ENCODE data around the gene PDE7B. TPM values are rescaled to one million over a fixed set of nuclear protein-coding genes. Genes with fewer than 3 reads are reported as not detected.
A peak's percentile ranks its signal among the peaks of the same experiment; 100 is the strongest.

The PDE7B gene
- total RNA-seq, 4 donors from 2014 or later = 3.4 to 15.4 (median 9.3) TPM

DNA sequence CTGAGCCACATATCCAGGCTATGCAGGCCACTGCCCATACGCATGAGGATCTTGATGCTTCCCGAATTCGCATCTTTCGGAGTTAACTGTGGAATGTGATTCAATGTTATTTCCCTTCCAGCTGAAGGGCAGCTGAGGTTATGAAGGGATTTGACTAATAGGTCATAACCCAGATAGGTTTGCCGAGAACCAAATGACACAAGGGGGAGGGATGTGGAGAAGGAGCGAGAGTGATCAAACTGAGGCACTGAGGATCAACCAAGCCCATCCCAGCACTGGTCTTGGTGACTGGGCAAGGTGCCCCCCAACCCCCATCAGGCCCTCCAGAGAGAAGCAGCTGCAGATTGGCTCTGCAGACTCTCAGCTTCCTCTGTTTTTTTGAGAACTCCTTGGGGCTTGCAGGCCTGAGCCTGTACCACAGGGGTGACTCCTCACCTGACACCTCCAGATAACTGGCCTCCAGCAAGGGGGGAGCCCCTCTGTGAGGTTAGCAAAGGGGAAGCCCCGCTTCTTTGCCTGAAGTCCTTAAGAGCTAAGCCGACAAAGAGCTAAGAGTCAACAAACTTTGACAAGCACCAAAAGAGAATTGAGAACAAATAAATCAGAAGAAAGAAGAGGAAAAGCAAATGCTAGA is 185.9 kb downstream of the PDE7B start:
- WGBS = 47% methylated on average over 8 of the region's 8 CpGs
- peak overlapping the region; percentile 44 to 47 (median 46) for H3K4me3 ChIP-seq
- no peaks in the 10 kb centered on the region for H3K27me3 ChIP-seq
- TF ChIP-seq, protein P1, sequence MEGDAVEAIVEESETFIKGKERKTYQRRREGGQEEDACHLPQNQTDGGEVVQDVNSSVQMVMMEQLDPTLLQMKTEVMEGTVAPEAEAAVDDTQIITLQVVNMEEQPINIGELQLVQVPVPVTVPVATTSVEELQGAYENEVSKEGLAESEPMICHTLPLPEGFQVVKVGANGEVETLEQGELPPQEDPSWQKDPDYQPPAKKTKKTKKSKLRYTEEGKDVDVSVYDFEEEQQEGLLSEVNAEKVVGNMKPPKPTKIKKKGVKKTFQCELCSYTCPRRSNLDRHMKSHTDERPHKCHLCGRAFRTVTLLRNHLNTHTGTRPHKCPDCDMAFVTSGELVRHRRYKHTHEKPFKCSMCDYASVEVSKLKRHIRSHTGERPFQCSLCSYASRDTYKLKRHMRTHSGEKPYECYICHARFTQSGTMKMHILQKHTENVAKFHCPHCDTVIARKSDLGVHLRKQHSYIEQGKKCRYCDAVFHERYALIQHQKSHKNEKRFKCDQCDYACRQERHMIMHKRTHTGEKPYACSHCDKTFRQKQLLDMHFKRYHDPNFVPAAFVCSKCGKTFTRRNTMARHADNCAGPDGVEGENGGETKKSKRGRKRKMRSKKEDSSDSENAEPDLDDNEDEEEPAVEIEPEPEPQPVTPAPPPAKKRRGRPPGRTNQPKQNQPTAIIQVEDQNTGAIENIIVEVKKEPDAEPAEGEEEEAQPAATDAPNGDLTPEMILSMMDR (IDR thresholded peaks at IDR 0.05) = no peak
- peak in 1 of 2 donors; percentile 10 for TF ChIP-seq POLR2AphosphoS5 (IDR thresholded peaks at IDR 0.05)
- no peak for DNase-seq (ENCODE audit: extremely low spot score)
- H3K9me3 ChIP-seq = no peaks in the 10 kb centered on the region
- no peaks in the 10 kb centered on the region for H3K36me3 ChIP-seq
- H3K4me1 ChIP-seq = peaks cover 24 to 78% (median 60%) of the 10 kb centered on the region in 4 donors
- intact Hi-C loops (cut with DNase I) = no loop called here
- H3K27ac ChIP-seq (replicated peaks in 1 of 4) = peak overlapping the region; percentile 65 to 78 (median 74)

DNA sequence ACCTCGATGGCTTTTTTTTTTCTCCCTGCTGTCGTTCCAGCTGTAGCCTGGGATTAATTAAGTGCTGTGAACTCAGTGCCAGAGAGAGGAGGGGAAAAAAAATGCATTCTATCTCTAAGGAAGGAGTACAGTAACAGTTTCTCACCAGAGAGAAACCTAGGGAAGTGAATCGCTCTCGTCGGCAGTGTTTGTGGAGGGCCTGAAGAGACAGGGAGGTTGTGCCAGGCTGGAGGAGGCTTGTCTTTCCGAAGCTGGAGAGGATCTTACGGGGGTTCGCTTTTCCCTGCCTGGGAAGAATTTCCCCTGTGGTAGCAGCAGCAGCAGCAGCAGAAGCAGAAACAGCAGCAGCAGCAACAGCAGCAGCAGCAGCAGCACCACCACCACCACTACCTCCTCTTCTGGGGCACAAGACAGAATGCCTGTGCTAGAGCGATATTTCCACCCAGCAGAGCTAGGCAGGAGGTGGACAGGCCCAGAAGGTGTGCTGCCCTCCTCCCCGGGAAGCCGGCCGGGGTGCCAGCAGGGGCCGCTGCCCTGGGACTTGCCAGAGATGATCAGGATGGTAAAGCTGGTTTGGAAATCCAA is 186.5 kb downstream of the PDE7B start:
- intact Hi-C loops (cut with DNase I) = no loop called here
- 21% methylated on average over 13 of the region's 13 CpGs for WGBS
- TF ChIP-seq, protein P1 (IDR thresholded peaks at IDR 0.05) = peak; percentile 8 to 42 (median 17)
- TF ChIP-seq POLR2AphosphoS5 (IDR thresholded peaks at IDR 0.05) (no peak), POLR2A (IDR thresholded peaks at IDR 0.05; ENCODE audit: low read depth) (no peak)
- no peaks in the 10 kb centered on the region for H3K9me3 ChIP-seq
- H3K27ac ChIP-seq (replicated peaks in 1 of 4) = peak overlapping the region; percentile 65 to 78 (median 74)
- no peaks in the 10 kb centered on the region for H3K36me3 ChIP-seq
- no peaks in the 10 kb centered on the region for H3K27me3 ChIP-seq
- no peak for DNase-seq (ENCODE audit: extremely low spot score)
- H3K4me3 ChIP-seq = peak overlapping the region; percentile 44 to 47 (median 46)
- peaks cover 24 to 79% (median 60%) of the 10 kb centered on the region in 4 donors for H3K4me1 ChIP-seq

DNA sequence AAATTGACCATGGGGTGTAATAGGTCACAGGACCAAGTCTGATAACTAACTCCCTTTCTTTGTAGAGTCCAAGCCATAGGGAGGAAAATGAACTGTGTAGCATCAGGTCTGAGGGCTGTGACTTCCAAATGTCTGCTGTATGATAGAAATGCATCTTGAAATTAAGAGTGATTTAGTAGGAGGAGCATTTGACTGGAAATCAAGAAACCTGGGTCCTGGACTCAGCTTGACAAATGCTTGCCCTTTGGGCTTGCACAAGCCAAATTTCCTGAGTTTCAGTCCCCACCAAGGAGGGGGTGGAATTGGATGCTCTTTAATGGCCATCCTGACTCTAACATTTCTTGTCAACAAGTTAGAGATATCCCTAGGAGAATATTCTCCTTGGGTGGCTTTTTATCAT is 187.0 kb downstream of the PDE7B start:
- DNase-seq (ENCODE audit: extremely low spot score) = no peak
- TF ChIP-seq, protein P1 (IDR thresholded peaks at IDR 0.05) = no peak
- TF ChIP-seq POLR2AphosphoS5 (IDR thresholded peaks at IDR 0.05) (no peak), POLR2A (IDR thresholded peaks at IDR 0.05; ENCODE audit: low read depth) (no peak), EP300 (IDR thresholded peaks at IDR 0.05) (no peak)
- no peaks in the 10 kb centered on the region for H3K9me3 ChIP-seq
- H3K4me3 ChIP-seq = peak overlapping the region; percentile 44 to 47 (median 46)
- no peaks in the 10 kb centered on the region for H3K27me3 ChIP-seq
- H3K36me3 ChIP-seq = no peaks in the 10 kb centered on the region
- intact Hi-C loops (cut with DNase I) = no loop called here
- H3K27ac ChIP-seq (replicated peaks in 1 of 4) = peak overlapping the region; percentile 65 to 78 (median 74)
- H3K4me1 ChIP-seq = peaks cover 24 to 84% (median 60%) of the 10 kb centered on the region in 4 donors

DNA sequence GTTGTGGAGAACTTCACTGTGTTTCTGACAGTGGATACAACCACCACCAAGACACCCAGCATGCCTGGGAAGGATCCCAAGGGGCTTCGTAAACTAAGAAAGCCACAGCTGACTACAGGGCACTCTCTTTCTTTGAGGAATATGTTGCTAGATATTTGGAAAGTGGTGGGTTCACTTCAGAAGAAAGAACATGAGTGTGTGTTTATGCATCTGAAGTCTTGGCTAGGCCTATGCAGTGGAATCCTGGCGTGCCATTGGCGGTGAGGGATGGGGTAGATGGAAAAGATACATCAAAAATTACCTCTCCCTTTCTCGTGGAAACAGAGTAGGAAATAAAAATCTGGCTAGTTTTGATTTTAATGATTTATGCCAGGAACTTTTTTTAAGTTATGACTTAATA is 187.7 kb downstream of the PDE7B start:
- peaks cover 28 to 91% (median 66%) of the 10 kb centered on the region in 4 donors for H3K4me1 ChIP-seq
- TF ChIP-seq POLR2A (IDR thresholded peaks at IDR 0.05; ENCODE audit: low read depth) (no peak), POLR2AphosphoS5 (IDR thresholded peaks at IDR 0.05) (no peak)
- peak overlapping the region; percentile 44 to 47 (median 46) for H3K4me3 ChIP-seq
- H3K27me3 ChIP-seq = no peaks in the 10 kb centered on the region
- H3K9me3 ChIP-seq = no peaks in the 10 kb centered on the region
- intact Hi-C loops (cut with DNase I) = no loop called here
- 50% methylated on average over 4 of the region's 4 CpGs for WGBS
- H3K36me3 ChIP-seq = no peaks in the 10 kb centered on the region
- peak overlapping the region; percentile 65 to 78 (median 74) for H3K27ac ChIP-seq (replicated peaks in 1 of 4)
- no peak for DNase-seq (ENCODE audit: extremely low spot score)

DNA sequence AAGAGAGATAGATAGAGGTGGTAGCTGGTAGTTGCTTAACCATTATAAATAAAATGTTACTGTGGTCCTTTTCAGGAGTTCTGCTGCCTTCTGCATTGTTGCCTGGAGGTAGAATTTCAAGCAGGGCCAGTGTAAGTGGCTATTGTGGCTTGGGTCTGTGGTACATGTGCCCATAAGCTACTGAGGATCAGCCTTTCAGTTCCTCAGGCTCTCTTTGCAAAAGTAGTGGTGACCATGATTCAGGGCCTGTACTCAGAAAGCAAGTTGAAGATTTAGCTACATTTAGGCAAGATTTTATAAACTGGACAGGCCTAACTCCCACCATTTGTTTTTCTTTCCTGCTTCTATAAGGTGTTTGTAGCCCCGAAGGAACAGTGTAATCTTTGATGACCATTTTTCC is 199.0 kb downstream of the PDE7B start:
- H3K36me3 ChIP-seq = no peaks in the 10 kb centered on the region
- DNase-seq (ENCODE audit: extremely low spot score) = no peak
- peak overlapping the region; percentile 62 to 82 (median 76) for H3K27ac ChIP-seq (replicated peaks in 1 of 4)
- H3K4me1 ChIP-seq = peaks cover 28 to 42% (median 31%) of the 10 kb centered on the region in 4 donors
- no peaks in the 10 kb centered on the region for H3K9me3 ChIP-seq
- H3K27me3 ChIP-seq = no peaks in the 10 kb centered on the region
- intact Hi-C loops (cut with DNase I) = no loop called here
- TF ChIP-seq, protein P1 (IDR thresholded peaks at IDR 0.05) = no peak
- TF ChIP-seq POLR2A (IDR thresholded peaks at IDR 0.05; ENCODE audit: low read depth) = no peak
- WGBS = 33% methylated on average over 1 of the region's 1 CpG
- H3K4me3 ChIP-seq = no peak overlapping the region
